K562 (cell line): ENCODE data around the gene APELA. TPM values are rescaled to one million over a fixed set of nuclear protein-coding genes. Genes with fewer than 3 reads are reported as not detected.

Experiments used
- ATAC-seq: fragments of 200-7000 bp; cut with Tn5 transposase; 3 replicates; pipeline ENCODE4 v1.9.1; 2020; ENCODE audit warnings: moderate library complexity
- BruUV-seq: library from RNA; stranded (reverse); fragments of 400-500 nt; replicated peaks from 2 replicates; lab custom pipeline; 2021; lab: Mats Ljungman, UMichigan
- CTCF ChIA-PET: fragments of 300-600 bp; formaldehyde crosslinking; extraction: SDS; loops from one replicate; lab custom pipeline; 2021; ENCODE audit warnings: low intra/inter-chr PET ratio; lab: Yijun Ruan, JAX
- POLR2A ChIA-PET: fragments of 300-600, 350-650 bp; sonication (Branson Sonifier 250); formaldehyde crosslinking; extraction: SDS; loops from one replicate; lab custom pipeline; 2021; ENCODE audit warnings: antibody characterized with exemption, inconsistent platforms; lab: Yijun Ruan, JAX
- DNase-seq, 4 experiments: peaks; one replicate each; pipeline versions ENCODE4 v3.0.0 to v3.0.0-alpha.2; 2011 to 2018; ENCODE audit warnings: low spot score in 3 of 4, mixed read lengths in 3 of 4; ENCODE audit errors: extremely low read depth in 1 of 4
- FAIRE-seq: peaks from 2 replicates; lab custom pipeline; 2011; peaks lifted over from hg19 to GRCh38; lab: Jason Lieb, UNC
- H2AFZ ChIP-seq: 2 replicates; pipeline ENCODE4 v1.6.0; 2011; ENCODE audit warnings: low read depth, low read length, control low read depth, inconsistent platforms
- H3K27ac ChIP-seq: fragments of 200-600 bp; 3 replicates; pipeline ENCODE4 v1.8.0; 2011; ENCODE audit warnings: low read depth, mild to moderate bottlenecking, control low read depth, inconsistent platforms, low read length, moderate library complexity, mixed read lengths; ENCODE audit errors: extremely low read depth
- H3K27me3 ChIP-seq, 2 experiments: fragments of 300-600 bp in 1 of 2; 2 replicates in 1 of 2; 3 replicates in 1 of 2; pipeline versions ENCODE4 v1.6.0 to v1.8.0; 2011; ENCODE audit warnings: inconsistent platforms in 2 of 2, low read length in 2 of 2, mild to moderate bottlenecking in 1 of 2, mixed read lengths in 1 of 2, moderate library complexity in 1 of 2; ENCODE audit not compliant: control insufficient read depth in 2 of 2, insufficient read depth in 2 of 2
- H3K36me3 ChIP-seq: fragments of 300-600 bp; 3 replicates; pipeline ENCODE4 v1.8.0; 2011; ENCODE audit warnings: mild to moderate bottlenecking, low read length, inconsistent platforms; ENCODE audit not compliant: control insufficient read depth, insufficient read depth
- H3K4me1 ChIP-seq, 2 experiments: fragments of 200-600 bp in 1 of 2; replicated peaks in 1 of 2; 2 replicates in 1 of 2; 3 replicates in 1 of 2; pipeline versions ENCODE4 v1.5.1 to v1.8.0; 2011; ENCODE audit warnings: inconsistent platforms in 2 of 2, low read length in 2 of 2, mild to moderate bottlenecking in 1 of 2, mixed read lengths in 1 of 2, moderate library complexity in 1 of 2; ENCODE audit not compliant: control insufficient read depth in 2 of 2, insufficient read depth in 2 of 2
- H3K4me2 ChIP-seq: 2 replicates; pipeline ENCODE4 v1.6.1; 2011; ENCODE audit warnings: low read length, control low read depth, inconsistent platforms, mixed read lengths; ENCODE audit not compliant: insufficient read depth
- H3K4me3 ChIP-seq: fragments of 200-600 bp; sonication (generic), shearing (Covaris generic); 2 replicates; pipeline ENCODE4 v1.5.1; 2016; ENCODE audit warnings: control low read depth, inconsistent platforms
- H3K79me2 ChIP-seq: fragments of 200-600 bp; 3 replicates; pipeline ENCODE4 v1.8.0; 2011; ENCODE audit warnings: low read length, inconsistent platforms; ENCODE audit not compliant: control insufficient read depth, insufficient read depth
- H3K9ac ChIP-seq, 2 experiments: 2 replicates each; pipeline versions ENCODE4 v1.6.0 to v1.6.1; 2011; ENCODE audit warnings: low read depth in 2 of 2, low read length in 2 of 2, control low read depth in 1 of 2, inconsistent platforms in 1 of 2, mild to moderate bottlenecking in 1 of 2, mixed read lengths in 1 of 2; ENCODE audit not compliant: insufficient read depth in 1 of 2
- H3K9me1 ChIP-seq: one replicate; pipeline ENCODE4 v1.6.0; 2011; ENCODE audit warnings: inconsistent platforms, mild to moderate bottlenecking, low read length, moderate library complexity; ENCODE audit not compliant: control insufficient read depth, insufficient read depth
- H3K9me3 ChIP-seq: replicated peaks from 2 replicates; pipeline ENCODE4 v1.5.1; 2011; ENCODE audit warnings: low read depth, low read length, inconsistent platforms; ENCODE audit not compliant: control insufficient read depth, insufficient read depth
- H4K20me1 ChIP-seq: replicated peaks from 2 replicates; pipeline ENCODE4 v1.6.1; 2011; ENCODE audit warnings: low read length, inconsistent platforms, mixed read lengths; ENCODE audit not compliant: control insufficient read depth, insufficient read depth
- ARID2 ChIP-seq: fragments of 450-650 bp; IDR thresholded peaks from 2 replicates; pipeline ENCODE4 v1.6.1; 2017; ENCODE audit warnings: antibody characterized with exemption, mild to moderate bottlenecking
- CBFA2T2 ChIP-seq: fragments of 450-650 bp; conservative IDR thresholded peaks from 2 replicates; pipeline ENCODE4 v1.6.1; 2017; ENCODE audit warnings: mild to moderate bottlenecking
- CBFB ChIP-seq: sonication (generic); formaldehyde crosslinking; IDR thresholded peaks from 2 replicates; pipeline ENCODE4 v1.4.0; 2020; ENCODE audit warnings: mild to moderate bottlenecking, missing genetic modification reagents
- GTF2A2 ChIP-seq: IDR thresholded peaks from 2 replicates; pipeline ENCODE4 v1.6.1; 2016; ENCODE audit warnings: mild to moderate bottlenecking, missing genetic modification characterization, missing compliant biosample characterization
- MTA3 ChIP-seq: fragments of 450-650 bp; formaldehyde crosslinking; IDR thresholded peaks from 2 replicates; pipeline ENCODE4 v1.6.1; 2017; ENCODE audit warnings: mild to moderate bottlenecking, borderline replicate concordance
- MXI1 ChIP-seq: IDR thresholded peaks from 2 replicates; pipeline ENCODE4 v1.6.1; 2011; ENCODE audit warnings: low read depth, mild to moderate bottlenecking, improper control_type of control experiment, low read length
- SLC30A9 ChIP-seq: fragments of 250-450 bp; sonication (Bioruptor Pico); IDR thresholded peaks from 2 replicates; pipeline ENCODE4 v1.8.0; 2022; ENCODE audit warnings: mild to moderate bottlenecking, moderate library complexity
- SNIP1 ChIP-seq: fragments of 450-650 bp; IDR thresholded peaks from 2 replicates; pipeline ENCODE4 v1.7.1; 2017; ENCODE audit warnings: low read depth, mild to moderate bottlenecking
- SOX6 ChIP-seq: fragments of 450-650 bp; IDR thresholded peaks from 2 replicates; pipeline ENCODE4 v1.6.1; 2014; ENCODE audit warnings: mild to moderate bottlenecking
- U2AF2 ChIP-seq: fragments of 200-400 bp; formaldehyde crosslinking; optimal IDR thresholded peaks from 2 replicates; pipeline ENCODE3; 2017; ENCODE audit warnings: low read depth, mild to moderate bottlenecking, low read length
- ZEB2 ChIP-seq: fragments of 450-650 bp; IDR thresholded peaks from 2 replicates; pipeline ENCODE4 v1.6.1; 2016
- ZNF354B ChIP-seq: fragments of 250-450 bp; sonication (Bioruptor Pico); IDR thresholded peaks from 2 replicates; pipeline ENCODE4 v1.4.0; 2020
- WGBS: fragments of 100-300 bp; shearing (Covaris generic); methylation state at CpG from one replicate; pipeline ENCODE4 v1.1.6; 2016; ENCODE audit warnings: low coverage, mixed read lengths; ENCODE audit not compliant: insufficient coverage; ENCODE audit errors: missing lambda C conversion rate; 5-methylcytosine and 5-hydroxymethylcytosine counted together
- in situ Hi-C: fragments of 300-500 bp; cut with MboI; formaldehyde crosslinking; loops from 4 replicates; pipeline ENCODE4 v1.15.0; 2018; ENCODE audit warnings: inconsistent platforms, mixed read lengths
- intact Hi-C: fragments of 100-400 bp; cut with micrococcal nuclease; formaldehyde crosslinking; loops from 2 replicates; pipeline ENCODE4 v1.14.2; 2022
- polyA plus RNA-seq, 8 experiments: library from polyadenylated mRNA; depleted of rRNA in 4 of 8; stranded (reverse) in 5 of 8; unstranded in 3 of 8; fragments of >200 nt; fragmentation: Nextera tagmentation in 2 of 8; fragmentation: Illumina TruSeq in 1 of 8; extraction: Ambion mirVana in 2 of 8; extraction: Trizol in 1 of 8; gene quantifications; 2 replicates each; pipeline versions ENCODE4 v1.2.1 to v1.2.3, GENCODE V29; 2011 to 2014; ENCODE audit warnings: inconsistent platforms in 1 of 8, missing spikeins in 1 of 8
- total RNA-seq, 7 experiments: library from RNA; depleted of rRNA in 6 of 7; stranded (reverse); fragments of >200 nt in 6 of 7; fragmentation: Illumina TruSeq in 2 of 7; extraction: Trizol in 2 of 7; gene quantifications; 2 replicates each; pipeline versions ENCODE4 v1.2.1 to v1.2.3, GENCODE V29; 2011 to 2021; ENCODE audit warnings: low replicate concordance in 1 of 7
- TF ChIP-seq, protein P1 (sequence below): fragments of 150-350 bp; IDR thresholded peaks from 2 replicates; pipeline ENCODE4 v1.6.1; 2014; ENCODE audit warnings: low read depth, mild to moderate bottlenecking, low read length, borderline replicate concordance

Gene APELA
- total and polyA plus RNA-seq, 9 of the 15 experiments (the other 6 are each of a cell fraction or from before 2014, with no cell fraction given): not detected

DNA sequence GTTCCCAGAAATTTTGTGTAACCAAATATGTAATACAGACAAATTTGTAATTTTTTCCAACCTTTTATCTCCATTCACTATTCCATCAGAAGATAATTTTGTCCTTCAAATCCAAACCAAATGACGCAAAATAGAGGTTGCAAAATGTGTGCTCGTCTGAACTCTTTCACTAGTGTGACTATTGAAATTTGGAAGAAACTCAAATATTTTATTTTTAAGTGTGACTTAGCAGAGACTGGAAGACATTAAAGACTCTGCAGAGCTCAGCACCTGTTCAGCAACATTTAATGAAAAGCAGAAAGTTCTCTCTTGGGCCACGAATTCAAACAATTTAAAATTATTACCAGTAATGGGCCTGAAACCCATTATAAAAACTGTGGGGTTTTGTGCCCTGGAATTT lies 30.0 kb upstream of the APELA start:
- no peaks in the 10 kb centered on the region for H3K9me1 ChIP-seq
- intact Hi-C loops: no loop called here
- TF ChIP-seq CBFA2T2: no peak
- TF ChIP-seq MTA3: no peak
- TF ChIP-seq GTF2A2 (tag): no peak
- no peak for TF ChIP-seq SOX6
- TF ChIP-seq, protein P1, sequence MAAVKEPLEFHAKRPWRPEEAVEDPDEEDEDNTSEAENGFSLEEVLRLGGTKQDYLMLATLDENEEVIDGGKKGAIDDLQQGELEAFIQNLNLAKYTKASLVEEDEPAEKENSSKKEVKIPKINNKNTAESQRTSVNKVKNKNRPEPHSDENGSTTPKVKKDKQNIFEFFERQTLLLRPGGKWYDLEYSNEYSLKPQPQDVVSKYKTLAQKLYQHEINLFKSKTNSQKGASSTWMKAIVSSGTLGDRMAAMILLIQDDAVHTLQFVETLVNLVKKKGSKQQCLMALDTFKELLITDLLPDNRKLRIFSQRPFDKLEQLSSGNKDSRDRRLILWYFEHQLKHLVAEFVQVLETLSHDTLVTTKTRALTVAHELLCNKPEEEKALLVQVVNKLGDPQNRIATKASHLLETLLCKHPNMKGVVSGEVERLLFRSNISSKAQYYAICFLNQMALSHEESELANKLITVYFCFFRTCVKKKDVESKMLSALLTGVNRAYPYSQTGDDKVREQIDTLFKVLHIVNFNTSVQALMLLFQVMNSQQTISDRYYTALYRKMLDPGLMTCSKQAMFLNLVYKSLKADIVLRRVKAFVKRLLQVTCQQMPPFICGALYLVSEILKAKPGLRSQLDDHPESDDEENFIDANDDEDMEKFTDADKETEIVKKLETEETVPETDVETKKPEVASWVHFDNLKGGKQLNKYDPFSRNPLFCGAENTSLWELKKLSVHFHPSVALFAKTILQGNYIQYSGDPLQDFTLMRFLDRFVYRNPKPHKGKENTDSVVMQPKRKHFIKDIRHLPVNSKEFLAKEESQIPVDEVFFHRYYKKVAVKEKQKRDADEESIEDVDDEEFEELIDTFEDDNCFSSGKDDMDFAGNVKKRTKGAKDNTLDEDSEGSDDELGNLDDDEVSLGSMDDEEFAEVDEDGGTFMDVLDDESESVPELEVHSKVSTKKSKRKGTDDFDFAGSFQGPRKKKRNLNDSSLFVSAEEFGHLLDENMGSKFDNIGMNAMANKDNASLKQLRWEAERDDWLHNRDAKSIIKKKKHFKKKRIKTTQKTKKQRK: no peak
- no peak for TF ChIP-seq ZNF354B (CRISPR knock-in tag)
- TF ChIP-seq U2AF2: no peak
- no peak for TF ChIP-seq SNIP1
- TF ChIP-seq CBFB (CRISPR knock-in tag): no peak
- TF ChIP-seq MXI1: no peak
- no peak for TF ChIP-seq ARID2
- TF ChIP-seq SLC30A9 (CRISPR knock-in tag): no peak
- TF ChIP-seq ZEB2: no peak
- H3K36me3 ChIP-seq: no peaks in the 10 kb centered on the region
- H3K9me3 ChIP-seq: no peaks in the 10 kb centered on the region
- no peaks in the 10 kb centered on the region for H3K79me2 ChIP-seq
- FAIRE-seq: no peak
- no TSS peak for BruUV-seq
- H3K27ac ChIP-seq: no peak overlapping the region
- H2AFZ ChIP-seq: no peak overlapping the region
- in situ Hi-C loops: no loop called here
- WGBS: 0% methylated on average over 3 of the region's 3 CpGs
- H3K4me2 ChIP-seq: no peak overlapping the region
- no peaks in the 10 kb centered on the region for H3K27me3 ChIP-seq
- no peak for ATAC-seq
- no peaks in the 10 kb centered on the region for H4K20me1 ChIP-seq
- ChIA-PET CTCF (no interaction called here), POLR2A (interaction anchor here (0.6 kb wide), 1 partner anchor 225 kb away, joined by 3 read pairs; no protein-coding TSS in a partner anchor)
- no peaks in the 10 kb centered on the region for H3K4me1 ChIP-seq
- no peak for DNase-seq
- H3K4me3 ChIP-seq: no peak overlapping the region
- H3K9ac ChIP-seq: no peak overlapping the region
